Measurements from ENCODE around the gene G3BP2.
"Not testable (repeated sequence)": the region's sequence is repeated elsewhere in the genome, so short reads cannot be mapped to it uniquely, and the experiment has no call there.

G3BP2 gene

GRCh38 chr4:75683482-75684155 lies 10.4 kb upstream of the G3BP2 start:
- no peak for DNase-seq

GRCh38 chr4:75679876-75680575 lies 6.8 kb upstream of the G3BP2 start:
- no peak for DNase-seq

- DNase-seq: no peak
Measured at GRCh38 chr4:75678965-75679364, 5.8 kb upstream of the G3BP2 start.

GRCh38 chr4:75678473-75678872 lies 5.3 kb upstream of the G3BP2 start:
- no peak for DNase-seq

GRCh38 chr4:75675004-75675531 lies 1.9 kb upstream of the G3BP2 start:
- DNase-seq: no peak

- no peak for DNase-seq
Measured at GRCh38 chr4:75673959-75674328, 733 bp upstream of the G3BP2 start.

GRCh38 chr4:75672461-75673026 lies 667 bp downstream of the G3BP2 start:
- no peak for DNase-seq

GRCh38 chr4:75671802-75672421 lies 1.3 kb downstream of the G3BP2 start:
- no peak for DNase-seq

- DNase-seq: no peak
Measured at GRCh38 chr4:75668596-75668995, 4.6 kb downstream of the G3BP2 start.

GRCh38 chr4:75667636-75668035 lies 5.6 kb downstream of the G3BP2 start:
- DNase-seq: not testable (repeated sequence)

- no peak for DNase-seq
Measured at GRCh38 chr4:75666299-75666698, 6.9 kb downstream of the G3BP2 start.

GRCh38 chr4:75664604-75665003 lies 8.6 kb downstream of the G3BP2 start:
- not testable (repeated sequence) for DNase-seq

GRCh38 chr4:75662626-75663025 lies 10.6 kb downstream of the G3BP2 start:
- DNase-seq: no peak

- no peak for DNase-seq
Measured at GRCh38 chr4:75660491-75660890, 12.7 kb downstream of the G3BP2 start.

GRCh38 chr4:75659512-75660031 lies 13.6 kb downstream of the G3BP2 start:
- DNase-seq: no peak

GRCh38 chr4:75658876-75659275 lies 14.3 kb downstream of the G3BP2 start:
- no peak for DNase-seq

- DNase-seq: no peak
Measured at GRCh38 chr4:75655562-75655961, 17.6 kb downstream of the G3BP2 start.

GRCh38 chr4:75654905-75655304 lies 18.3 kb downstream of the G3BP2 start:
- no peak for DNase-seq

GRCh38 chr4:75653845-75654503 lies 19.2 kb downstream of the G3BP2 start:
- no peak for DNase-seq

GRCh38 chr4:75644095-75644494 lies 29.1 kb downstream of the G3BP2 start:
- no peak for DNase-seq

- DNase-seq: no peak
Measured at GRCh38 chr4:75643651-75644050, 29.6 kb downstream of the G3BP2 start.

GRCh38 chr4:75639124-75639695 lies 34.0 kb downstream of the G3BP2 start:
- DNase-seq: no peak

- no peak for DNase-seq
Measured at GRCh38 chr4:75637827-75638226, 35.4 kb downstream of the G3BP2 start.

Data from amniotic stem cell (primary cell).